ENCODE measurements around the gene ARL6IP4.

The ARL6IP4 gene

DNA sequence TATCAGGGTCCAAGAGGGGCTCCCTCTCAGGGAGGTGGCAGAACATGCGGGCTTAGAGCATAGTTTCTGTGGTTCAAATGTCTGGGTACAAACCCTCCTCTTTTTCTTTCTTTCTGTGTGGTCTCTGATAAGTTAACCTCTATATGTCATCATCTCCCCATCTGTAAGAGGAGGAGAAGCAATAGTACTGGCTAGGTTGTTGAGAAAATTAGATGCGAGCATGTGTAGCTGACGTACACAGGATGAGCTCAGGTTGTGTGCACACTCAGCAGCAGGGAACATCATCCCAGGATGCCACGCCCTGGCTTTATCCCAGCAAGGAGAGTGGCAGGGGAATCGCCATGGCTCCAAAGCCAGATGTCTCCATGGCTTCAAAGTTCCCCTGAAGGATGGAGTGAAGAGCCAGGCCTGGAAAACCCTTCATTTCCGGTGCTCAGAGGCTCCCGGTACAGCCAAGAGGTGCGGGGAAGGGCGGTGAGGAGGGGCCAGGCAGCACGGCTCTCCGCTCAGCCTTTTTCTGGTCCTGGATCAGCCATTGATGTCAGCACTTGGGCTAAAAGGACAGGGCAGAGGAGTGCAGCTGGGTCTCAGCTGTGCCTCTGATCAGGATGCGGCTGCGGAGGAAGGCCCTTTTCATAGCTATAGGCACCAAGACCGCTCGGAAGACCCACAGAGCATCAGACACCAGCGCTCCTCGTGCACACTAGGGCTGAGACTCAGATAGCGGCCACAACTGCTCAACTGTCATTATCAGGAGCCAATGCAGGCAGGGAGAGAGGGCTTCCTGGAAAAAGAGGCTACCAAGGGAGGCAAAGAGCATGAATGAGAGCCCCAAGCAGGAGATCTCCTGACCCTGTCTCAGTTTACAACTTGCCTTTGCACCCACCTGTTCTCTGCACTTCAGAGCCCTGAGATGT lies 41.5 kb downstream of the ARL6IP4 start:
- DNase-seq, result no peak
- in situ Hi-C loops (cut with HindIII; ENCODE audit: low pct_ligation_motif_present, low sequenced_read_pairs), result no loop called here
- Histone ChIP-seq H3K27ac (no peak overlapping the region), H3K27me3 (replicated peaks) (no peaks in the 10 kb centered on the region), H3K4me3 (ENCODE audit: low read depth, low read length) (no peak overlapping the region), H3K36me3 (replicated peaks) (no peaks in the 10 kb centered on the region)
- TF ChIP-seq, protein P1, sequence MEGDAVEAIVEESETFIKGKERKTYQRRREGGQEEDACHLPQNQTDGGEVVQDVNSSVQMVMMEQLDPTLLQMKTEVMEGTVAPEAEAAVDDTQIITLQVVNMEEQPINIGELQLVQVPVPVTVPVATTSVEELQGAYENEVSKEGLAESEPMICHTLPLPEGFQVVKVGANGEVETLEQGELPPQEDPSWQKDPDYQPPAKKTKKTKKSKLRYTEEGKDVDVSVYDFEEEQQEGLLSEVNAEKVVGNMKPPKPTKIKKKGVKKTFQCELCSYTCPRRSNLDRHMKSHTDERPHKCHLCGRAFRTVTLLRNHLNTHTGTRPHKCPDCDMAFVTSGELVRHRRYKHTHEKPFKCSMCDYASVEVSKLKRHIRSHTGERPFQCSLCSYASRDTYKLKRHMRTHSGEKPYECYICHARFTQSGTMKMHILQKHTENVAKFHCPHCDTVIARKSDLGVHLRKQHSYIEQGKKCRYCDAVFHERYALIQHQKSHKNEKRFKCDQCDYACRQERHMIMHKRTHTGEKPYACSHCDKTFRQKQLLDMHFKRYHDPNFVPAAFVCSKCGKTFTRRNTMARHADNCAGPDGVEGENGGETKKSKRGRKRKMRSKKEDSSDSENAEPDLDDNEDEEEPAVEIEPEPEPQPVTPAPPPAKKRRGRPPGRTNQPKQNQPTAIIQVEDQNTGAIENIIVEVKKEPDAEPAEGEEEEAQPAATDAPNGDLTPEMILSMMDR (IDR thresholded peaks at IDR 0.05; ENCODE audit: low read depth, low read length, missing control alignments), result no peak

DNA sequence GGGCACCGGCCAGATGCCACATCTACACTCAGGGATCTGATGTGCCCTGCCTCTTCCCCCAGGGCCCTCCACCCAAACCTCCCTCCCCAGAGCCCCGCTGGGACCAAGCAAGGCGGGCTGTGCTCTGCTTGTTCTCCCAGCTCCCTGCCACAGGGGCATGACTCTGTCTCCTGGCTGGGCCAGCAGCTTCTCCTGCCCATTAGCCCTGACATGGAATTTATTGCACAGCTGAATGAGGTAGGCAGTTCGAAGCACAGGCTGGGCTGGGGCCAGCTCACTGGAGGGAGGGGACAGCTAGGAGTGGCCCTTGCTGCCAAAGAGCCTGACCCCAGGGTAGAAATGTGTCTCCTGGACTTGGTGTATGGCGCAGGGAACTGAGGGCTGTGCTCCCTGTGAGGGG lies 42.4 kb downstream of the ARL6IP4 start:
- H3K27me3 ChIP-seq (replicated peaks), result no peaks in the 10 kb centered on the region
- in situ Hi-C loops (cut with HindIII; ENCODE audit: low pct_ligation_motif_present, low sequenced_read_pairs), result no loop called here
- H3K27ac ChIP-seq, result no peak overlapping the region
- DNase-seq, result no peak
- no peaks in the 10 kb centered on the region for H3K36me3 ChIP-seq (replicated peaks)
- TF ChIP-seq, protein P1 (IDR thresholded peaks at IDR 0.05; ENCODE audit: low read depth, low read length, missing control alignments), result no peak
- no peak overlapping the region for H3K4me3 ChIP-seq (ENCODE audit: low read depth, low read length)

DNA sequence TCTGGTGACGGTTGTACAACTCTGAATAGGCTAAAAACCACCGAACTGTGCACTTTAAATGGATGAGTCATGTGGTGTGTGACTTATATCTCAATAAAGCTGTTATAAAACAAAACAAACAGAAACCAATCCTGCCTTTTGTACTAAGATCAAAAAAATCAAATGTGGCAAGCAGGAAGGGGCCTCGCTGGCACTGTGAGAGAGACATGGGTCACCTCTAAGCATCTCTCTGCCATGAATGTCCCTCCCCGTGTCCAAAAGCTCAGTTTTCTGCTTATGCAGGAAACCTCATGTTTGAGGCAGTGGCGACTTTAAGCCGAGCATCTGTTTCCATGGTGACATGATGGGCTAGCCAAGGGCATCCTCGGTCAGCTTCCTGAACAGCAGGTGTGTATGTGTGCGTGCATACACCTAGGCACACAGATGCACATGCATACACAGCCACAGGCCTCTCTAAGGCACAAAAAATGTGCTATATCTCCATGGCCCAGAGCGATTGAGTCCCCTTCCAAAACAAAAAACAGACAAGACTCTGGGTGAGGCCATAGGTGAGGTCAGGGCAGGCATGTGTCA lies 44.4 kb downstream of the ARL6IP4 start:
- TF ChIP-seq, protein P1 (IDR thresholded peaks at IDR 0.05; ENCODE audit: low read depth, low read length, missing control alignments), result no peak
- Histone ChIP-seq H3K27ac (no peak overlapping the region), H3K4me3 (ENCODE audit: low read depth, low read length) (no peak overlapping the region), H3K27me3 (replicated peaks) (no peaks in the 10 kb centered on the region), H3K36me3 (replicated peaks) (no peaks in the 10 kb centered on the region)
- in situ Hi-C loops (cut with HindIII; ENCODE audit: low pct_ligation_motif_present, low sequenced_read_pairs), result no loop called here
- DNase-seq, result peak; percentile 32

DNA sequence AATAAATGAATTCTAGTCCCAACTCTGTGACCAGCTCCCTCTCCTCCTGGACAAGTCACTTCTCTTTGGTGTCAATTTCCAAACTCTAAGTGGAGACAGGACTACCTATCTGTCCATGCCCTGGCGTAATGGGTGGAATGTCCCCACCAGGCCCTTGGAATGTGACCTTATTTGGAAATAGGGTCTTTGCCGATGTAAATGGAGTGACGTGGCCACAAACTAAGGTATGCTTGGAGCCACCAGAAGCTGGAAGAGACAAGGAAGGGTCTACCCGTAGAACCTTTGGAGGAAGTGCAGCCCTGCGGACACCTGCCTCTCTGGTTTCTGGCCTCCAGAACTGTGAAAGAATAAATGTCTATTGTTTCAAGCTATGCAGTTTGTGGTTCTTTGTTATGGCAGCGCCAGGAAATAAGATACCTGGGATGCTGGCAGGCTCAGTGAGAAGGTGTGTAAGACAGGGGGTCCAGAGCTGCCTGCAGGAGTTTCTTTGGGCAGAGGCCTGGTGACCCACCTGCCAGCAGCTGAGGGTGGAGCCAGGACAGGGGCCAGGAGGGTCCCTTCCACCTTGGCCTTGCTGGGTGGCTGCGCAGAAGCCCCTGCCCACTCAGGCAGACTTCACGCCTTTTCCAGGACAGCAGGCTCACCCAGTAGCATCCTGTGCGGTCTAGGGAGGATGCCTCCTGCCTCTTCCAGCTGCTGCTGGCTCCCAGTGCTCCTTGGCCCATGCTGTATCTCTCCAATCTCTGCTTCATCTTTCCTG lies 45.8 kb downstream of the ARL6IP4 start:
- no peak overlapping the region for H3K27ac ChIP-seq
- no peaks in the 10 kb centered on the region for H3K36me3 ChIP-seq (replicated peaks)
- no peaks in the 10 kb centered on the region for H3K27me3 ChIP-seq (replicated peaks)
- TF ChIP-seq, protein P1 (IDR thresholded peaks at IDR 0.05; ENCODE audit: low read depth, low read length, missing control alignments), result no peak
- H3K4me3 ChIP-seq (ENCODE audit: low read depth, low read length), result no peak overlapping the region
- no peak for DNase-seq
- in situ Hi-C loops (cut with HindIII; ENCODE audit: low pct_ligation_motif_present, low sequenced_read_pairs), result no loop called here

DNA sequence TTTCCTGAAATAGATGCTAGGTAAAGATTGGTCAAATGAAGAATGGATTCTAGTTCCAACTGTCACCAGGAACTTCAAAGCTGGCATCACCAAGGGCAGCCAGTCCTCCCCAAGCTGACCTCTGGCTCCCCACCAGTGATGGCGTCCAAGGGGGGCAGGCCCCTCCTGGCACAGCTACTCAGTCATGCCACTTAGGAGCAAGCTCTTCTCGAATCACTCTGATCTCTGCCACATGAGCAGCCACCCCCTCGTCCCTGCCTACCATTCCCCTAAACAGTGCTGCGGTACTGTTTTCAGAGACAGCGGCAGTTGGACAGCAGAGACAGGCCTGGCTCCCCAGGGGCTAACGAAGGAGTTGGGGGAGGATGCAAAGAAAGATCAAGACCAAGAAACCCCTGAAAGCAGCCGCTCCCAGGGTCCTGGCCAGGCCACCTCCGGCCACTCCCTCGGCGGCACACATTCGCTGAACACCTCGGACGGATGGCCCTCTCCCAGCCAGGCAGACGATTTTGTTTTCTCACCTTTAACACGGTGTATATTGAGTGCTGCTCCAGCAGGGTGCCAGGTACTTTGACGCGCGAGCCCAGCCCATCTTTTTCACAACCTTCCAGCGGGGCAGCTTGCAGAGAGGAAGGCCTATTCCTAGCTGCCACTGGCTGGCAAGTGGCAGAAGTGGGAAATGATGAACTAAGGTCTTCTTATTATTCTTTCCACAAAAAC lies 47.4 kb downstream of the ARL6IP4 start:
- in situ Hi-C loops (cut with HindIII; ENCODE audit: low pct_ligation_motif_present, low sequenced_read_pairs), result no loop called here
- TF ChIP-seq, protein P1 (IDR thresholded peaks at IDR 0.05; ENCODE audit: low read depth, low read length, missing control alignments), result no peak

More for the DNA sequence above, 47.4 kb downstream of the ARL6IP4 start:
- DNase-seq, result no peak
- H3K27ac ChIP-seq, result no peak overlapping the region
- no peak overlapping the region for H3K4me3 ChIP-seq (ENCODE audit: low read depth, low read length)
- H3K27me3 ChIP-seq (replicated peaks), result no peaks in the 10 kb centered on the region
- no peaks in the 10 kb centered on the region for H3K36me3 ChIP-seq (replicated peaks)
